Adipose tissue (tissue), 3 donors: ENCODE results near the gene TMEM235. TPM values are rescaled to one million over a fixed set of nuclear protein-coding genes. Genes with fewer than 3 reads are reported as not detected.

Experiments used
- H3K27ac ChIP-seq: one replicate; pipeline ENCODE4 v1.5.1; 2013; ENCODE audit warnings: low read depth, low read length
- WGBS, 3 donors: extraction: QIAGEN DNeasy Blood & Tissue Kit; methylation state at CpG; one replicate each; pipeline ENCODE4 v1.1.7; 2013; 5-methylcytosine and 5-hydroxymethylcytosine counted together
- polyA plus RNA-seq, 3 donors: library from polyadenylated mRNA; stranded (reverse); fragments of 200-250 nt; gene quantifications; one replicate each; pipeline ENCODE4 v1.2.3, GENCODE V29; 2013
- donor health status: healthy with polysubstance abuse.
- donor health status: Bipolar disorder and iron deficiency.
- donor health status: healthy.

The TMEM235 gene
- polyA plus RNA-seq, result under 1 TPM in 1 of 3 donors, not detected in 2; 0.06 TPM

DNA sequence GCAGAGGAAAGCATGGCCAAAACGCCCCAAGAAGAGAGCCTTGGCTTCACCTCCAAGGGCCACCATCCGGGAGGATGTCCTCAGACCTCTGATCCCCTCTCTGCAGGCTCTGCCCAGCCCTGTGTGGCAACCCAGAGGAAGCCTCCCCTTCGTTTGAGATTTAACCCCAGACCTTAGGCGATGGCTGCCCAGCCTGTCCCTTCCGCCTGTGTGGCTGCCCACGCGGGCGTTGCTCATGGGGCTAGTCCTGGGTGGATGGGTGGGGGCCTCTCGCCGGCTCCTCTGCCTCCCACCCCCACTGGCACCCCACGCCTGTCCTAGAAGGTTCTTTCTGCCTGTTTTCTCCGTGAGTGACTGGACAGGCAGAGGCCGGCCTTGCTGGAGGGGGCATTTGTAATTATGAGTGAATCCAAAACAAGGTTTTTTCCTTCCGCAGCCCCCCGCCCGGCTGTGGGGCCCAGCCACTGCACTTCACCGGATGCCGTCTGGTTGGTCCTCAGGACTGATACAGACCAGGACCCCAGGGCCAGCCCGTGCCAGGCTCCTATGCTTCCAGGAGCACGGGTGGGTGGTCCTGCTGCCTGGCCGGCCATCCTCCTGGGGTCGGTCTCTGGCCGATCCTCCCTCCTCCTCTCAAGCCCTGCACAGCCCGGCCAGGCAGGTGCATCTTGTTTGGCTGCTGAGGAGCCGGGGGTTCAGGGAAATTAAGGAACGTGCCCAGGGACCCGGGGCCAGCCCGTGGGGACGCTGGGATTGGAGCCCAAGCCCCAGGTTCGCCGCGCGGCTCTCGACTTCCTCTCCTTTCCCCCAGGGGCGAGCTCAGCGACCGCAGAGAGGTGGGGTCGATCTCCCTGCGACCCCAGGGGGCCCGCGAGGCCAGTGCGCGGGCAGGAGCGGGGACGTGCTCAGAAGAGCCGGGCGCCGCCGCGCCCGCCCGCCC is at the start of gene TMEM235:
TMEM235 (plus strand) TSS at position 636 of the 940 bp plus-strand sequence. CDS start 393 bp downstream, outside the sequence.
- WGBS, 3 donors, result 25 to 31% (median 27%) methylated on average over 37 to 51 of the region's 52 CpGs

DNA sequence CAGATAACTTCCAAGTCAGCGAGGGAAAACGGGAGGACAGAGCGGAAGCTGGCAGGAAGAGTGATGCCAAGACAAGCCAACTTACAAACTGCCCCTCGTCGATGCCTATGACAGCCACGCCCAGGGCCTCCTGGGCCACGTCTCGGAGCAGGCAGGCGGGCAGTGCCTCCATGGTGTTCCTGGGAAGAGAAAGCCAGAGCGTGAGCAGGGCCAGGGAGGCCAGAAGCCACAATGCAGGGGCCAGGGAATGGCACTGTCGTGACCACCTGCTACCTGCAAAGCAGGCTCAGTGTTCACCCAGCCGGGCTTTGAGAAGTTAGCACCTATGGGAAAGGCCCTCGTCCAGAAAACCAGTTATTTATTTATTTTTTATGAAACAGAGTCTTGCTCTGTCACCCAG is 48.9 kb upstream of the TMEM235 start:
- 37 to 97% (median 97%) methylated on average over 13 of the region's 13 CpGs for WGBS, 3 donors
- H3K27ac ChIP-seq, result no peak overlapping the region

More for the DNA sequence above, at the start of gene TMEM235:
- H3K27ac ChIP-seq, result no peak within 1 kb of the TSS

DNA sequence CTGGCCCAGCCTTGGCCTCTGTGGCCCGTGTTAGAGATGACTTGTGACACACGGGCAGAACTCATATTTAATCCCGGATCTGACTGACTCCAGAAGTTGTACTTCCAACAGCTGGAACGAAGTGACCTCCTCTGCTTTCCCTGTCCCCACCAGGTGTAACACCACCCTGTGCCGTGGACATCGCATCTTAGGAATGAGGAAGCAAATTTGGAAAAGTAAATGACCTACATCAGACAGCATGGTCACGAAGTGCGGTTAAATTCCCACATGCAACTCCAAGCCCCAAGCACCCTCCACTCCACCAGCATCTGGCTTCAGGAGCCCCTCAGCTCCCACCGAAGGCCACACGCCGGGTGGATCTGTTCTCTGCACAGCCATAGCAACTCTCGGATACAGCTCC is 47.5 kb upstream of the TMEM235 start:
- 73 to 94% (median 91%) methylated on average over 12 of the region's 12 CpGs for WGBS, 3 donors
- no peak overlapping the region for H3K27ac ChIP-seq

DNA sequence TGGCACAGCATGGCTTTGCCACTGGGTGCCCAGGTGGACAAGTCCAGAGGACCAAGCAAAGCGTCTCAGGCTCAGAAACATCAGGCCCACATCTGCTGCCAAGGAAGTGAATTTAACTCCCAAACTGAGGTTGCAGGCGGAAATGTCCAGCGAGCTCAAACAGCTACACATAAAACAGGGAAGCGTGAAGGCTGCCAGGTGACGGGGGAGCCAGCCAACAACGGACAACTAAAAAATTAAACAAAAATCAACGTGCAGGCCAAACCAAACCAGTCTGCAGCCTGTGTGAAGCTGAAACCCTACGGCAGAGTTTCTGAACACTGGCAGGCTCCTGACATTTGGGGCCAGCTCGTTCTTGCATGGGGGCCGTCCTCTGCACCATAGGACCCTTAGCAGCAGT is 47.1 kb upstream of the TMEM235 start:
- H3K27ac ChIP-seq, result no peak overlapping the region
- WGBS, 3 donors, result 28 to 84% (median 77%) methylated on average over 10 of the region's 10 CpGs

DNA sequence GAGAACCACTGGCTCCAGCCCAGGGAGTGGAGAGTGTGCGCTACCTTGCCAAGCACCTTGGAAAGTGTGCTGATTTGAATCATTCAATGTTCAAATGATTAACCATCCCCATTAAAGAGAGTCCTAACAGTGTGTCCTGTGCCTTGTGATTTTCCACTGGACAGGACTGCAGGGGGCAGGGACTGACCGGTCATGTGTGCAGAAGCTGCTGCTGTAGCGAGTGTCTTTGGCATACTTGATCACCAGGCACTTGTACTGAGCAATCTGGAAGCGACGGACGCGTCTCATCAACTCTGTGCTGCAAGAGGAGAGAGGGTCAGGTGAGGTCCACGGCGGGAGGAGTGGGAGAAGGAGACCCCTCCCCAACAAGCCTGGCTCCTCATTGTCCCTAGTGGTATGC is 46.6 kb upstream of the TMEM235 start:
- no peak overlapping the region for H3K27ac ChIP-seq
- 45 to 84% (median 77%) methylated on average over 9 of the region's 9 CpGs for WGBS, 3 donors

DNA sequence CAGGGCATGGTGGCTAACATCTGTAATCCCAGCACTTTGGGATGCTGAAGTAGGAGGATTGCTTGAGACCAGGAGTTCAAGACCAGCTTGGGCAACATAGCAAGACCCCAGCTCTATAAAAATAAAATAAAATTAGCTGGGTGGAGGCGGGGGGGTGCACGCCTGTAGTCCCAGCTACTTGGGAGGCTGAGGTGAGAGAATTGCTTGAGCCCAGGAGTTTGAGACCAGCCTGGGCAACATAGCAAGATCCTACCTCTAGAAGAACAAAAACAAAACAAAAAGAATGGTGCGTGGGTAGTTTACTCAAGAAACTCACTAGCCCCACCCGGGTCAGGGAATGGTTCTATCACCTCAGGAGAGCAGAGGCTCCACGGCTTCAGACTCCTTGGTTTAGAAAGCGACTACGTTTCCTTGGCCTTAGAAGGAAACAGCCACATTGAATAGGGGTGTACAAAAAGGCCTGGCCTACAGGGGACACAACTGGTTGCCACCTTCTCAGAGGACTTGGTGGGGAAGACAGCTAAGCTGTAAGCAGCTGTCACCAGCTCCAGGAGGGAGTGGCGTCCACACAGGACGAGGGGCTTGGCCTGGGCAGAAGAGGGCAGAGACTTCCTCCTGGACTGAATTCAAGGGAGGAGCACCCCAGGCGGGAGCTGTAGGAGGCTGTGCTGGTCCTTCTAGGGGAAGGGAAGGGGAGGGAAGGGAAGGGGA is 45.3 kb upstream of the TMEM235 start:
- 56 to 72% (median 57%) methylated on average over 9 to 10 of the region's 10 CpGs for WGBS, 3 donors
- no peak overlapping the region for H3K27ac ChIP-seq

DNA sequence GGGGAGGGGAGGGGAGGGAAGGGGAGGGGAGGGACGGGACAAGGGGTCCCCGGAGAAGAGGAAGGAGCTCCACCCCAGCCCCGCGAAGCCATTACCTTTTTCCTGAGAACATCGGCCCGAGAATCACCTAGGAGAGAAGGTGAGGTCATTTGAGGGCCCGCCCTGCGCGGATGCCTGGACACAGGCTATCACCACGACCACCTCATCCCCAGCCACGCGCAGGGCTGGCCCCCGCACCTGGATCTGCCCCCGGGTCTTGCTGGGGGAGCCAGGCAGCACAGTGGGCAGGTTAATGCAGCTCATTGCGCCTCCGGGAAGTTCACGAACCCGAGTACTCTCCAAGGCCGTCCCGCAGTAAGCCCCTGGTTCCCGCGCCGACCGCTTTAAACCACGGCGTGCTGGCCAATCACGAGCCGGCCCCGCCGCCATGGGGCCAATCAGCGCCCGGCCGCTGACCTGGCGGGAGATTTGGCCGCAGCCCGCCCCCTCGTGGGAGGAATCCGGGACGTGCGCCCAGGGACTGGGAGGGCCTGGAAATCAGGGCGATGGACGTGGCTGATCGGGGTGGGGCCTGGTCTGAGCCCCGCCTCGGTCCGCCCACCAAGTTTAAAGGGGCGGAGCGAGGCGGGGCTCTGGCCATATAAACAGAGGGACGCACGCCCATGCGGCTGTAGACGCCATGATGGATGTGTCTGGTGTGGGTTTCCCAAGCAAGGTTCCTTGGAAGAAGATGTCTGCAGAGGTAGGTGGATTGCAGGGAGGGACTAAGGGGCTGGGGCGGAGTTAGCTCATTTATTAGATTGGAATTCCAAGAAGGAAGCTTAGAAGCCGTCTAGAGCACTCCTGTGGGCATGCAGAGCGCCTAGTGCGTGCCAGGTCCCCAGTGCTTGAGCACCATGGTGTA is 44.5 kb upstream of the TMEM235 start, which contains the start of the genes AFMID and TK1:
AFMID (plus strand) TSS at position 671 of the 904 bp plus-strand sequence; CDS start at position 680, 9 bp downstream.
TK1 (minus strand) TSS at position 361 of the 904 bp plus-strand sequence; CDS start at position 303, 58 bp downstream.
- WGBS, 3 donors, result 3 to 5% (median 4%) methylated on average over 52 to 57 of the region's 57 CpGs
- no peak within 1 kb of the TSS for H3K27ac ChIP-seq

DNA sequence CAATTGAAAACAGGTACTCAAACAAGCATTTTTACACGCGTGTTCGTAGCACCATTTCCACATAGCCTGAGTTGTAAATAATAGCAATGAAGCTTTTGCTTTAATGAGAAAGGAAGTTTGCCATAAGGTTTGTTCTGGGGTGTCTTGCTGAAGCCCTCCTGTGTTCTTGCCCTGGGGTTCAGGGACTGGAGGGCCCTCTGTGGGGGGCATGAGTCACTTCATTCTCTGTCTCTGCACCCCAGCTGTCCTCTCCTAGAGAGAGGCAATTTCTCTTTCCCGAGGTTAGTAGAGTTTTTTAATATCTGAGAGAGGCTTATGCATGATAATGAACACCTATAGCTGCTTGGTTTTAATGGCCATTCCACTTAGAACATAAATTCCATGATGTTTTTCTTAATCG is 34.7 kb upstream of the TMEM235 start:
- WGBS, 3 donors, result 71 to 85% (median 76%) methylated on average over 5 of the region's 5 CpGs
- no peak overlapping the region for H3K27ac ChIP-seq

DNA sequence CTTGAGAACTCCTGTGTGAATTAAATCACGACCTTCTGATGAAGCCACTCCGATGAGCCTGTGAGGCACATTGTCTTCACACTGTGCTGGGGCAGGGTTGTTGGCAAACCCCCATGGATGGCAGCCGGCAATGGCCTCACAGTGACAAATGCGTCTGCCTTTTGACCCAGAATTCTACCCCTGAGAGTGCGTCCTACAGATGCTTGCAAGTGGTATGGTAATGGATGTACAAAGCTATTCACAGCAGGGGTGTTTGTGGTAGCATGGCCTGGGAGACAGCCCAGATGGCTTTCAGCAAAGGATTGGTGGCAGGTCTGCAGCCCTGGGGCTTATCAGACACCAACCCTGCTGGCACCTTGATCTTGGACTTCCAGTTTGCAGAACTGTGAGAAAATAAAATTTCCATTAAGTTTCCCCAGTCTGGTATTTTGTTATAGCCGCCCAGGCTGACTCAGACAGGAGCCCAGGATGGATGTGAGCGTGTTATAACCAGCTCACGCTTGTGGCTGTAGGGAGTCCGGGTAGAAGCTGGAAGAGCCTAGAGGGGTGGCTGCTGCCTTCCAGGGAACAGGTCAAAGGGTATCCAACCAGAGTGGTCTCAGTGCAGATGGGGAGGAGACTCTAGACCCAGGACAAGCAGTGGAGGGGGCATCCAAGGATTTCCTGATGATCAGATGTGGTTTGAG is 34.1 kb upstream of the TMEM235 start:
- H3K27ac ChIP-seq, result no peak overlapping the region
- WGBS, 3 donors, result 51 to 83% (median 82%) methylated on average over 9 of the region's 9 CpGs

DNA sequence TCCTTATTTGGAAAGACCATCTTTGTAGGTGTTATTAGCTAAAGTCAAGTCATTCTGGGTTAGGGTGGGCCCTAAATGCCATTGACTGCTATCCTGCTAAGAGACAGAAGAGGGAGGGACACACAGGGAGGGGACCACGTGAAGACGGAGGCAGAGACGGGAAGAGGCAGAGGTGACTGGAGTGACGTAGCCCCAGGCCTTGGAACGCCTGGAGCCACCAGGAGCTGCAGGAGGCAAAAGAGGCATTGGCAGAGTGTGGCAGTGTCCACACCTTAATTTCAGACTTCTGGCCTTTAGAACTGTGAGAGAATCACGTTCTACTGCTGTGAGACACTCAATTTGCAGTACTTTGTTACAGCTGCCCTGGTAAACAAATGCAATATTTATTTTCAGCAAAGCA is 31.0 kb upstream of the TMEM235 start:
- no peak overlapping the region for H3K27ac ChIP-seq
- WGBS, 3 donors, result 85 to 95% (median 93%) methylated on average over 6 of the region's 6 CpGs

DNA sequence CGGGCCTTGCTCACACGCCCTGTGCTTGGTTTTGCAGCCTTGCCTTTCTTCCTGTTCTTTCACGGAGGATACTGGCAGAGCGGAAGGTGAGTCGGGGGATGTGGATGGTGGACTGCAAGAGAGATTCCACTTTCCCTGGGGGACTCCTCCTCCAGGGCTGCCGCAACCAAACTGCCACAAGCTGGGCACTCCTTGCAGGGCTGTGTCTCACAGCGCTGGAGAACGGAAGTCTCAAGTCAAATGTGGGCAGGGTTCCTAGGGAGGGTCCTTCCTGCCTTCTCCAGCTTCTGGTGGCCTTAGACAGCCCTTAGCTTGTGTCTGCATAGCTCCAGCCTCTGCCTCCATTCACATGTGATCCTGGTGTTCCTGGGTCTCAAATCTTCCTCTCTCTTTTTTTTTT is 28.8 kb upstream of the TMEM235 start:
- H3K27ac ChIP-seq, result no peak overlapping the region
- WGBS, 3 donors, result 80 to 92% (median 88%) methylated on average over 8 of the region's 8 CpGs

DNA sequence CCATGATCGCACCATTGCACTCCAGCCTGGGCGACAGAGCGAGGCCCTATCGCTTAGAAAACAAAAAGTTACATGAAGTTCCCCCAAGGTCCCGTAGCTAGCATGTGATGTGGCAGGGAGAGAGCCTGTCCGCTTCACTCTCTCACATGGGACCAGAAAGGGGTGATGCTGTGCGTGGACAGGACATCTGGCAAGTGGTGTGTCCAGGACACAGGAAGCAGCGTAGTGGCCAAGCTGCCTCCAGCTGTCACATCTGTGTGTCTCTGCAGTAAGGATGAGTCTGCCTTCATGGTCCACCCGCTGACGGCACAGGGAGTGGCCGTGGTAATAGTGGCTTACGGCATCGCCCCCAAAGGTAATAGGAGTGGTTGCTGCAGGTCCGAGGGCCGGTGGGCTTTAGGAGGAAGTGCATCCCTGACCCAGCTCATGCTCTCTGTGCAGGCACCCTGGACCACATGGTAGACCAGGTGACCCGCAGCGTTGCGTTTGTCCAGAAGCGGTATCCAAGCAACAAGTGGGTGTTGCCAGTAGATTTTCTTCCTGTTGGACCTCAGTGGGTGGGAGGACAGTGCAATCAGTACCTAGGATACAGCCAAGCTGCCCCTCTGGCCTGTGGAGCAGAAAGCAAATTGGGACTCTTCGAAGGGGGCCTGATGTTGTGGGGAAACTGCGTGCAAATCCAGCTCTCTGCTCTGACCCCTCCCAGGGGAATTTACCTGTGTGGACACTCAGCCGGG is 26.9 kb upstream of the TMEM235 start:
- H3K27ac ChIP-seq, result no peak overlapping the region
- WGBS, 3 donors, result 90 to 93% (median 93%) methylated on average over 22 of the region's 22 CpGs

DNA sequence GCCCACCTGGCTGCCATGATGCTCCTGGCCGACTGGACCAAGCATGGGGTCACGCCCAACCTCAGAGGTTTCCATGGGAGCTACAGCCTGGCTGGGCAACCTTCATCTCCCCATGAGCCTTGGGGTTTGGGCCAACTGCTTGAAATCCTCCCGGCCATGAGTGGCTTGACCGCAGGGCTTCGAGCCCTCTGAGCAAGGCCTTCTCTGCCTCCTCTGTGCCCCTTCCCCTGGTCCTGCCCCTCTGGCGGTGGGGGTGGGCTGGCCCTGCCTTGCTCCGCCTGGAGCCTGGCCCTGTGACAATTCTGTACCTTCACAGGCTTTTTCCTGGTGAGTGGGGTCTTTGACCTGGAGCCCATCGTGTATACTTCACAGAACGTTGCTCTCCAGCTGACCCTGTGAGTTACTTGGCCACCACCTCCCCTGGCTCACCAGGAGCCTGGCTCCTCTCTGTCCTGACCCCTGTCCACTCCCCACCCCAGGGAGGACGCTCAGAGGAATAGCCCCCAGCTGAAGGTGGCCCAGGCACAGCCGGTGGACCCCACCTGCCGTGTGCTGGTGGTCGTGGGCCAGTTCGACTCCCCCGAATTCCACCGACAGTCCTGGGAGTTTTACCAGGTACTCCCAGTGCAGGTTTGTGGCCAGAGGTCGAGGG is 26.2 kb upstream of the TMEM235 start:
- 87 to 91% (median 88%) methylated on average over 16 to 17 of the region's 17 CpGs for WGBS, 3 donors

DNA sequence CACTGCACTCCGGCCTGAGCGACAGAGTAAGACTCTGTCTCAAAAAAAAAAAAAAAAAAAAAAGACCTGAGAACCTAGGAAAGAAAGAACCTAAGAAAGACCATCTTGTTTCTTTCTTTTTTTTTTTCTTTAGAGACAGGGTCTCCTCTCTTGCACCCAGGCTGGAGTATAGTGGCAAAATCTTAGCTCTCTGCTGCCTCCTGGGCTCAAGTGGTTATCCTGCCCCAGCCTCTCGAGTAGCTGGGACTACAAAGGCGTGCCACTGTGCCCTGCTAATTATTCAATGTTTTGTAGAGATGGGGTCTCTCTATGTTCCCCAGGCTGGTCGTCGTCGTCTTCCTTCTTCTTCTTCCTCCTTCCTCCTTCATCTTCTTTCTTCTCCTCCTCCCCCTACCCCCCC is 25.1 kb upstream of the TMEM235 start:
- no peak overlapping the region for H3K27ac ChIP-seq
- 66 to 72% (median 71%) methylated on average over 7 of the region's 7 CpGs for WGBS, 3 donors

More for the DNA sequence above, 26.2 kb upstream of the TMEM235 start:
- H3K27ac ChIP-seq, result no peak overlapping the region

DNA sequence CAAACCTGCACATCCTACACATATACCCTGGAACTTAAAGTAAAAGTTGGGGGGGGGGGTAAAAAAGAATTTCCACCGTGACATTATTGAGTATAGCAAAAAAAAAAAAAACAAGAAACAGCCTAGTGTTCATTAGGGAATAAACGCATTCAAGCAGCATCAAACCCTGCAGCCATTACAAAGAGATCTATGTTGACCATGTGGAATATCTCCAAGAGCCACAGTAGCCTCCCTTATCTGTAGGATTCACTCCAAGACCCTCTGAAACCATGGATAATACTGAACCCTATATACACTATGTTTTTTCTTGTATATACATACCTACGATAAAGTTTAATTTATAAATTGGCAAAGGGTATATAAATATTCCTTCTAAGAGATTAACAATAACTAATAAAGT is 22.9 kb upstream of the TMEM235 start:
- H3K27ac ChIP-seq, result no peak overlapping the region
- WGBS, 3 donors, result 73 to 81% (median 75%) methylated on average over 3 of the region's 3 CpGs

DNA sequence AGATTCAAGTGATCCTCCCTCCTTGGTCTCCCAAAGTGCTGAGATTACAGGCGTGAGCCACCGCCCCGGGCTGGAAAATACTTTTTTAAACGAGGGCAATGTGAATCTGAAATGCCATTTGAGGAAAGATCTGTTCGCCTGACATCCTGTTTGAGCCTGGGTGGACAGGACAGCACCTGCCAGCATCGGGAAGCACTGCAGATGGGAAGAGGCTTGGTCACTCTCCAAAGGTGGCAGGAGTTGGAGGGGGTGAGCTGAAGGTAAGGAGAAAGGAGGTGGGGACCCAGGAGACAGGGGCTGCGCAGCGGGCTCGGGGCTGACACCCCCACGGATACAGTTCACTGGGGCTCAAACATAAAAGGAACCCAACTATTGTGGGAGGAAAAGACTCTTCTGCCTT is 21.3 kb upstream of the TMEM235 start:
- H3K27ac ChIP-seq, result no peak overlapping the region
- 78 to 83% (median 79%) methylated on average over 10 of the region's 10 CpGs for WGBS, 3 donors

DNA sequence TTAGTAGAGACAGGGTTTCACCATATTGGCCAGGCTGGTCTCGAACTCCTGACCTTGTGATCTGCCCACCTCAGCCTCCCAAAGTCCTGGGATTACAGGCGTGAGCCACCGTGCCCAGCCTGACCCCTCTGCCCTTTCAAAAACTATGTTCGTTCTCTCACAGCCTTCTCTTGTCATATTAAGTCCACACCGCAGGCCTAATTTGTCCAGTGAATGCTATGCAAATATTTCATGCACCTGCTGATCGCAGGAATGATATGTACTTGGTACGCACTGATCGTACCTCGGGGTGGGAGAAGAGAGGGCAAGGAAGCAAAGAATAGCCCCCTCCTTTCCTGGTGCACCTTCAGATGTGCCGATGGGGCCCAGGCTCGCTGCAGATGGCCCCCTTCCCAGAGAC is 20.4 kb upstream of the TMEM235 start:
- 52 to 82% (median 75%) methylated on average over 11 of the region's 11 CpGs for WGBS, 3 donors
- H3K27ac ChIP-seq, result no peak overlapping the region
